HCT116 (cell line): ENCODE measurements around the gene SRP68.

ENCODE experiments used
- CBX3 ChIP-seq: IDR thresholded peaks from 2 replicates; pipeline ENCODE4 v1.6.1; 2012; ENCODE audit warnings: low read depth
- TF ChIP-seq, protein P1 (sequence below), 3 experiments: fragments of 200-600 bp in 1 of 3; sonication (generic) in 1 of 3; IDR thresholded peaks in 2 of 3; conservative IDR thresholded peaks in 1 of 3; 2 replicates each; pipeline ENCODE4 v1.5.1; 2012 to 2017; ENCODE audit warnings: low read depth in 2 of 3, low read length in 2 of 3, antibody characterized with exemption in 1 of 3, borderline replicate concordance in 1 of 3, control low read depth in 1 of 3, mild to moderate bottlenecking in 1 of 3, mixed read lengths in 1 of 3, mixed run types in 1 of 3, moderate library complexity in 1 of 3; ENCODE audit not compliant: insufficient read depth in 1 of 3
- TF ChIP-seq, protein P2 (sequence below): IDR thresholded peaks from 2 replicates; pipeline ENCODE4 v1.6.1; 2012; ENCODE audit warnings: low read depth

DNA sequence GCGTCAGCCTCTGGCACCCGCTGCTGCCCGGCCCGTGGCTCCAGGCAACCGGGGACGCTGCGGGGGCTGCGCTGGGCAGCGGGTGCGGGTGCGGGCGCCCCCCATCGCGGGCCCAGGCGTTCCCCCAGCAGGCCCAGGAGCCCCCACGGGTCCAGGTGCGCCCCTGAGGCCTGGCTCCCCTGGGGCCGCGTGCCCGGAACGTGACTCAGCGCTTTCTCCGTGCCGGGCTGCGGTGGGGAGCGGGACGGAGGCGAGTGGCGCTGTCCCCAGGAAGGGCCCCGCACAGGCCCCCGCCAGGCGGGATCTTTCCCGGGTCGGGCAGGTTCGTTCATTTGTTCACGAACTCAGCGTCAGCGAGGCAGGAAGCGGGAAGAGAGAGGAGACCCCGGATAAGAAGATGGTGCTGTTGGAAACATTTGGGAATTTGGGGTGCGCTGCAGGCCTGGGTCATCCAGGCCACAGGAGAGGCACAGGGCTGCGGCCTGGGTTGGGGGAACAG lies 49.7 kb upstream of the SRP68 start:
- no peak for TF ChIP-seq CBX3
- TF ChIP-seq, protein P1, sequence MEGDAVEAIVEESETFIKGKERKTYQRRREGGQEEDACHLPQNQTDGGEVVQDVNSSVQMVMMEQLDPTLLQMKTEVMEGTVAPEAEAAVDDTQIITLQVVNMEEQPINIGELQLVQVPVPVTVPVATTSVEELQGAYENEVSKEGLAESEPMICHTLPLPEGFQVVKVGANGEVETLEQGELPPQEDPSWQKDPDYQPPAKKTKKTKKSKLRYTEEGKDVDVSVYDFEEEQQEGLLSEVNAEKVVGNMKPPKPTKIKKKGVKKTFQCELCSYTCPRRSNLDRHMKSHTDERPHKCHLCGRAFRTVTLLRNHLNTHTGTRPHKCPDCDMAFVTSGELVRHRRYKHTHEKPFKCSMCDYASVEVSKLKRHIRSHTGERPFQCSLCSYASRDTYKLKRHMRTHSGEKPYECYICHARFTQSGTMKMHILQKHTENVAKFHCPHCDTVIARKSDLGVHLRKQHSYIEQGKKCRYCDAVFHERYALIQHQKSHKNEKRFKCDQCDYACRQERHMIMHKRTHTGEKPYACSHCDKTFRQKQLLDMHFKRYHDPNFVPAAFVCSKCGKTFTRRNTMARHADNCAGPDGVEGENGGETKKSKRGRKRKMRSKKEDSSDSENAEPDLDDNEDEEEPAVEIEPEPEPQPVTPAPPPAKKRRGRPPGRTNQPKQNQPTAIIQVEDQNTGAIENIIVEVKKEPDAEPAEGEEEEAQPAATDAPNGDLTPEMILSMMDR (IDR thresholded peaks at IDR 0.05 in 2 of 3, conservative IDR thresholded peaks at IDR 0.05 in 1 of 3; ENCODE audit: borderline replicate concordance in 1 of 3, insufficient read depth in 1 of 3, low read depth in 2 of 3, low read length in 2 of 3), result no peak
- TF ChIP-seq, protein P2, sequence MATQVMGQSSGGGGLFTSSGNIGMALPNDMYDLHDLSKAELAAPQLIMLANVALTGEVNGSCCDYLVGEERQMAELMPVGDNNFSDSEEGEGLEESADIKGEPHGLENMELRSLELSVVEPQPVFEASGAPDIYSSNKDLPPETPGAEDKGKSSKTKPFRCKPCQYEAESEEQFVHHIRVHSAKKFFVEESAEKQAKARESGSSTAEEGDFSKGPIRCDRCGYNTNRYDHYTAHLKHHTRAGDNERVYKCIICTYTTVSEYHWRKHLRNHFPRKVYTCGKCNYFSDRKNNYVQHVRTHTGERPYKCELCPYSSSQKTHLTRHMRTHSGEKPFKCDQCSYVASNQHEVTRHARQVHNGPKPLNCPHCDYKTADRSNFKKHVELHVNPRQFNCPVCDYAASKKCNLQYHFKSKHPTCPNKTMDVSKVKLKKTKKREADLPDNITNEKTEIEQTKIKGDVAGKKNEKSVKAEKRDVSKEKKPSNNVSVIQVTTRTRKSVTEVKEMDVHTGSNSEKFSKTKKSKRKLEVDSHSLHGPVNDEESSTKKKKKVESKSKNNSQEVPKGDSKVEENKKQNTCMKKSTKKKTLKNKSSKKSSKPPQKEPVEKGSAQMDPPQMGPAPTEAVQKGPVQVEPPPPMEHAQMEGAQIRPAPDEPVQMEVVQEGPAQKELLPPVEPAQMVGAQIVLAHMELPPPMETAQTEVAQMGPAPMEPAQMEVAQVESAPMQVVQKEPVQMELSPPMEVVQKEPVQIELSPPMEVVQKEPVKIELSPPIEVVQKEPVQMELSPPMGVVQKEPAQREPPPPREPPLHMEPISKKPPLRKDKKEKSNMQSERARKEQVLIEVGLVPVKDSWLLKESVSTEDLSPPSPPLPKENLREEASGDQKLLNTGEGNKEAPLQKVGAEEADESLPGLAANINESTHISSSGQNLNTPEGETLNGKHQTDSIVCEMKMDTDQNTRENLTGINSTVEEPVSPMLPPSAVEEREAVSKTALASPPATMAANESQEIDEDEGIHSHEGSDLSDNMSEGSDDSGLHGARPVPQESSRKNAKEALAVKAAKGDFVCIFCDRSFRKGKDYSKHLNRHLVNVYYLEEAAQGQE, result no peak
